ENCODE results near the gene MAP3K15. TPM values are rescaled to one million over a fixed set of nuclear protein-coding genes. Genes with fewer than 3 reads are reported as not detected.

Gene MAP3K15
- total and polyA plus RNA-seq, 2 experiments from 2014 or later, result not detected

- Histone ChIP-seq H3F3A (ENCODE audit: insufficient read depth) (no peaks in the 10 kb centered on the region), H3K9ac (no peak overlapping the region), H3K4me2 (ENCODE audit: unreplicated experiment) (no peak overlapping the region), H3K27ac (no peak overlapping the region), H3K9me3 (ENCODE audit: low read depth) (no peaks in the 10 kb centered on the region), H3K36me3 (ENCODE audit: low read depth) (no peaks in the 10 kb centered on the region), H3K9me2 (ENCODE audit: insufficient read depth) (no peaks in the 10 kb centered on the region), H3K79me2 (ENCODE audit: insufficient read depth) (no peaks in the 10 kb centered on the region), H3K4me1 (ENCODE audit: insufficient read depth) (no peaks in the 10 kb centered on the region), H3K27me3 (replicated peaks; ENCODE audit: insufficient read depth) (no peaks in the 10 kb centered on the region), H3K4me3 (no peak overlapping the region), H4K20me1 (ENCODE audit: insufficient read depth) (no peaks in the 10 kb centered on the region), H2AFZ (no peak overlapping the region)
- DNase-seq, result no peak
- no peak for TF ChIP-seq EZH2 (IDR thresholded peaks at IDR 0.05; ENCODE audit: insufficient read depth, poor library complexity, severe bottlenecking)
- TF ChIP-seq EZH2phosphoT487 (IDR thresholded peaks at IDR 0.05; ENCODE audit: insufficient read depth, low read depth), result no peak
- in situ Hi-C loops (cut with MboI), result no loop called here
- WGBS, 2 experiments (ENCODE audit: low coverage in 1 of 2, low lambda C conversion rate in 2 of 2, missing lambda C conversion rate in 2 of 2), result 94 to 97% methylated on average over 7 of the region's 7 CpGs
Measured at GRCh38 chrX:19549838-19550237, 34.5 kb upstream of the MAP3K15 start.

- in situ Hi-C loops (cut with MboI), result no loop called here
- WGBS, 2 experiments (ENCODE audit: low coverage in 1 of 2, low lambda C conversion rate in 2 of 2, missing lambda C conversion rate in 2 of 2), result 97 to 100% methylated on average over 6 of the region's 6 CpGs
- Histone ChIP-seq H3K9me3 (ENCODE audit: low read depth) (no peaks in the 10 kb centered on the region), H2AFZ (no peak overlapping the region), H3F3A (ENCODE audit: insufficient read depth) (no peaks in the 10 kb centered on the region), H3K4me2 (ENCODE audit: unreplicated experiment) (no peak overlapping the region), H3K27me3 (replicated peaks; ENCODE audit: insufficient read depth) (no peaks in the 10 kb centered on the region), H3K9ac (no peak overlapping the region), H3K27ac (no peak overlapping the region), H3K36me3 (ENCODE audit: low read depth) (no peaks in the 10 kb centered on the region), H3K79me2 (ENCODE audit: insufficient read depth) (no peaks in the 10 kb centered on the region), H3K4me1 (ENCODE audit: insufficient read depth) (no peaks in the 10 kb centered on the region), H3K4me3 (no peak overlapping the region), H3K9me2 (ENCODE audit: insufficient read depth) (no peaks in the 10 kb centered on the region), H4K20me1 (ENCODE audit: insufficient read depth) (no peaks in the 10 kb centered on the region)
- TF ChIP-seq EZH2 (IDR thresholded peaks at IDR 0.05; ENCODE audit: insufficient read depth, poor library complexity, severe bottlenecking) (no peak), EZH2phosphoT487 (IDR thresholded peaks at IDR 0.05; ENCODE audit: insufficient read depth, low read depth) (no peak)
- DNase-seq, result no peak
Measured at GRCh38 chrX:19548934-19549333, 33.6 kb upstream of the MAP3K15 start.

- no peaks in the 10 kb centered on the region for H3K4me1 ChIP-seq (ENCODE audit: insufficient read depth)
Measured at GRCh38 chrX:19548279-19548678, 33.0 kb upstream of the MAP3K15 start.

GRCh38 chrX:19545651-19546050 lies 30.3 kb upstream of the MAP3K15 start:
- Histone ChIP-seq H3F3A (ENCODE audit: insufficient read depth) (no peaks in the 10 kb centered on the region), H3K4me1 (ENCODE audit: insufficient read depth) (no peaks in the 10 kb centered on the region), H3K79me2 (ENCODE audit: insufficient read depth) (no peaks in the 10 kb centered on the region), H4K20me1 (ENCODE audit: insufficient read depth) (no peaks in the 10 kb centered on the region), H3K4me2 (ENCODE audit: unreplicated experiment) (no peak overlapping the region), H3K27ac (no peak overlapping the region), H3K9ac (no peak overlapping the region), H3K27me3 (replicated peaks; ENCODE audit: insufficient read depth) (no peaks in the 10 kb centered on the region), H3K36me3 (ENCODE audit: low read depth) (no peaks in the 10 kb centered on the region), H2AFZ (no peak overlapping the region), H3K4me3 (no peak overlapping the region), H3K9me2 (ENCODE audit: insufficient read depth) (no peaks in the 10 kb centered on the region), H3K9me3 (ENCODE audit: low read depth) (no peaks in the 10 kb centered on the region)
- 77% methylated on average over 9 of the region's 9 CpGs for WGBS, 2 experiments (ENCODE audit: low coverage in 1 of 2, low lambda C conversion rate in 2 of 2, missing lambda C conversion rate in 2 of 2)
- TF ChIP-seq EZH2phosphoT487 (IDR thresholded peaks at IDR 0.05; ENCODE audit: insufficient read depth, low read depth) (no peak), EZH2 (IDR thresholded peaks at IDR 0.05; ENCODE audit: insufficient read depth, poor library complexity, severe bottlenecking) (no peak)
- no peak for DNase-seq
- in situ Hi-C loops (cut with MboI), result no loop called here

More at GRCh38 chrX:19548279-19548678, 33.0 kb upstream of the MAP3K15 start:
- DNase-seq, result no peak
- no peaks in the 10 kb centered on the region for H3F3A ChIP-seq (ENCODE audit: insufficient read depth)
- H4K20me1 ChIP-seq (ENCODE audit: insufficient read depth), result no peaks in the 10 kb centered on the region
- no peak overlapping the region for H3K4me3 ChIP-seq
- no peaks in the 10 kb centered on the region for H3K9me2 ChIP-seq (ENCODE audit: insufficient read depth)
- no peak overlapping the region for H3K4me2 ChIP-seq (ENCODE audit: unreplicated experiment)
- H3K9me3 ChIP-seq (ENCODE audit: low read depth), result no peaks in the 10 kb centered on the region
- in situ Hi-C loops (cut with MboI), result no loop called here
- TF ChIP-seq EZH2phosphoT487 (IDR thresholded peaks at IDR 0.05; ENCODE audit: insufficient read depth, low read depth) (no peak), EZH2 (IDR thresholded peaks at IDR 0.05; ENCODE audit: insufficient read depth, poor library complexity, severe bottlenecking) (no peak)
- WGBS, 2 experiments (ENCODE audit: low coverage in 1 of 2, low lambda C conversion rate in 2 of 2, missing lambda C conversion rate in 2 of 2), result 50 to 66% methylated on average over 2 of the region's 2 CpGs
- no peak overlapping the region for H3K9ac ChIP-seq
- no peaks in the 10 kb centered on the region for H3K36me3 ChIP-seq (ENCODE audit: low read depth)
- H3K27ac ChIP-seq, result no peak overlapping the region
- H3K27me3 ChIP-seq (replicated peaks; ENCODE audit: insufficient read depth), result no peaks in the 10 kb centered on the region
- no peak overlapping the region for H2AFZ ChIP-seq
- H3K79me2 ChIP-seq (ENCODE audit: insufficient read depth), result no peaks in the 10 kb centered on the region

All from GM23248 (cell line).